Sigmoid colon (tissue), 3 donors: ENCODE measurements around the gene IL16.

Source experiments
- CTCF ChIP-seq, 4 experiments: fragments of 450-650 bp in 3 of 4; fragments of 200-600 bp in 1 of 4; IDR thresholded peaks; one replicate each; pipeline ENCODE4 v1.5.1; 2016 to 2019; ENCODE audit warnings: antibody characterized with exemption in 4 of 4, mild to moderate bottlenecking in 3 of 4, moderate library complexity in 2 of 4
- POLR2A ChIP-seq, 2 donors: fragments of 450-650 bp; IDR thresholded peaks; one replicate each; pipeline ENCODE4 v1.6.1; 2016; ENCODE audit warnings: antibody characterized with exemption in 2 of 2, mild to moderate bottlenecking in 2 of 2, moderate library complexity in 2 of 2

- TF ChIP-seq POLR2A (IDR thresholded peaks at IDR 0.05) = no peak
- TF ChIP-seq CTCF (IDR thresholded peaks at IDR 0.05) = no peak
Measured at GRCh38 chr15:81174125-81174791, 22.4 kb upstream of the IL16 start.
